Osteoblast (primary cell): ENCODE results near the gene COL27A1. TPM values are rescaled to one million over a fixed set of nuclear protein-coding genes. Genes with fewer than 3 reads are reported as not detected.

Source experiments
- DNase-seq: peaks from one replicate; pipeline ENCODE4 v3.0.0; 2011; ENCODE audit warnings: low spot score, mixed read lengths; ENCODE audit not compliant: insufficient read length; ENCODE audit errors: missing footprints
- H2AFZ ChIP-seq: 2 replicates; pipeline ENCODE4 v1.6.0; 2011; ENCODE audit warnings: mild to moderate bottlenecking, low read length
- H3K27ac ChIP-seq: 2 replicates; pipeline ENCODE4 v1.5.1; 2011; ENCODE audit warnings: mild to moderate bottlenecking, low read depth, low read length, moderate library complexity
- H3K27me3 ChIP-seq: 2 replicates; pipeline ENCODE4 v1.6.0; 2012; ENCODE audit warnings: mild to moderate bottlenecking, control low read depth, inconsistent platforms, low read length, moderate library complexity; ENCODE audit not compliant: insufficient read depth
- H3K36me3 ChIP-seq: 2 replicates; pipeline ENCODE4 v1.5.1; 2011; ENCODE audit warnings: mild to moderate bottlenecking, low read length, control low read depth, moderate library complexity; ENCODE audit not compliant: insufficient read depth
- H3K4me1 ChIP-seq: 2 replicates; pipeline ENCODE4 v1.5.1; 2011; ENCODE audit warnings: mild to moderate bottlenecking, low read length, control low read depth, moderate library complexity; ENCODE audit not compliant: insufficient read depth
- H3K4me2 ChIP-seq: 2 replicates; pipeline ENCODE4 v1.6.0; 2011; ENCODE audit warnings: mild to moderate bottlenecking, low read length; ENCODE audit not compliant: insufficient read depth
- H3K4me3 ChIP-seq: fragments of 200-600 bp; sonication (generic); 3 replicates; pipeline ENCODE4 v1.5.1; 2012; ENCODE audit warnings: mild to moderate bottlenecking, low read length, inconsistent platforms; ENCODE audit not compliant: insufficient read depth
- H3K79me2 ChIP-seq: 2 replicates; pipeline ENCODE4 v1.6.0; 2012; ENCODE audit warnings: mild to moderate bottlenecking, low read length, control low read depth, inconsistent platforms; ENCODE audit not compliant: insufficient read depth
- H3K9me3 ChIP-seq: 2 replicates; pipeline ENCODE4 v1.5.1; 2011; ENCODE audit warnings: low read depth, low read length, control low read depth
- H4K20me1 ChIP-seq: 2 replicates; pipeline ENCODE4 v1.6.0; 2012; ENCODE audit warnings: mild to moderate bottlenecking, low read length, control low read depth; ENCODE audit not compliant: insufficient read depth
- CTCF ChIP-seq: IDR thresholded peaks from 2 replicates; pipeline ENCODE4 v1.5.1; 2011; ENCODE audit warnings: mild to moderate bottlenecking, low read depth, low read length, moderate library complexity; ENCODE audit errors: extremely low read depth
- total RNA-seq: library from RNA; depleted of rRNA; stranded (reverse); fragments of >200 nt; gene quantifications from 2 replicates; pipeline ENCODE4 v1.2.3, GENCODE V29; 2012

Gene COL27A1
- total RNA-seq, 1 donor = 10.1 TPM

GRCh38 chr9:114312513-114312875, 157.2 kb downstream of the COL27A1 start:
- DNase-seq = no peak
- H3K36me3 ChIP-seq = peaks cover 2% of the 10 kb centered on the region
- H3K4me2 ChIP-seq = no peak overlapping the region
- no peak overlapping the region for H2AFZ ChIP-seq
- no peak overlapping the region for H3K27ac ChIP-seq
- TF ChIP-seq CTCF = no peak
- H3K79me2 ChIP-seq = no peaks in the 10 kb centered on the region
- no peak overlapping the region for H3K4me3 ChIP-seq
- H3K27me3 ChIP-seq = no peaks in the 10 kb centered on the region
- no peaks in the 10 kb centered on the region for H4K20me1 ChIP-seq
- no peaks in the 10 kb centered on the region for H3K9me3 ChIP-seq
- H3K4me1 ChIP-seq = peaks cover 5% of the 10 kb centered on the region

DNA sequence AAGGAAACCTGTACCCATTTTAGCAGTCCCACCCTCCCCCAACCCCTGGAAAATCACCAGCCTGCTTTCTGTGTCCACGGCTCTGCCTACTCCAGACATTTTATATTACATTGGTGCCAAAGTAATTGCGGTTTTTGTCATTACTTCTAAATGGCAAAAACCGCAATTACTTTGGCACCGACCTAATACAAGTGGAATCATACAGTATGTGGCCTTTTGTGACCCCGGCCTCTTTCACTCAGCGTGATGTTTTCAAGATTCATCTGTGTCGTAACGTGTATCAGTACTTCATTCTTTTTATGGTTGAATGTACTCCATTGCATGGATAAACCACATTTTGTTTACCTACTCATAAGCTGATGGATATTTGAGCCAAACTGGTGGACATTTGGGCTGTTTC, 157.8 kb downstream of the COL27A1 start:
- no peaks in the 10 kb centered on the region for H3K79me2 ChIP-seq
- no peak overlapping the region for H3K4me2 ChIP-seq
- no peak overlapping the region for H2AFZ ChIP-seq
- H3K27ac ChIP-seq = no peak overlapping the region
- H3K27me3 ChIP-seq = no peaks in the 10 kb centered on the region
- H3K36me3 ChIP-seq = peaks cover 2% of the 10 kb centered on the region
- H3K4me3 ChIP-seq = no peak overlapping the region
- H3K9me3 ChIP-seq = no peaks in the 10 kb centered on the region
- no peak for DNase-seq
- H4K20me1 ChIP-seq = no peaks in the 10 kb centered on the region
- TF ChIP-seq CTCF = no peak
- H3K4me1 ChIP-seq = peaks cover under 1% of the 10 kb centered on the region

DNA sequence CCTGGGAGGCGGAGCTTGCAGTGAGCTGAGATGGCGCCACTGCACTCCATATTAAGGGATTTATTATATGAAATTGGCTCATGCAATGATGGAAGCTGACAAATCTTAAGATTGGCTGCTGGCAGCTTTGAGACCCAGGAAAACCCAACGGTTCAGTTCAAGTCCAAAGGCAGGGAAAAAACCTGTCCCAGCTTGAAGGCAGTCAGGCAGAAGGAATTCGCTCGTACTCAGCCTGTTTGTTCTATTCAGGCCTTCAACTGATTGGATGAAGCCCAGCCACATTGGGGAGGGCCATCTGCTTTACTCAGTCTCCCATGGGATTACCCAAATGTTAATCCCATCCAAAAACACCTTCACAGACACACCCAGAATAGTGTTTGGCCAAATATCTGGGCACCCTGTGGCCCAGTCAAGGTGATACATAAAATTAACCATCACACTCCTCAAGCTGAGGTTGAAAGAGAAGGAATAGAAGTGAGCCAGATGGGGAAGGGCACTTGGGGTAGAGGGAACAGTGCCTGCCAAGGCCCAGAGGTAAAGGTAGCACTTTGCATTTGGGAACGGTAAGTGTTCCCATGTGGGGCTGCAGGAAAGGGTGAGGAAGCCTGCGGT, 159.0 kb downstream of the COL27A1 start:
- no peaks in the 10 kb centered on the region for H3K27me3 ChIP-seq
- no peak for DNase-seq
- H2AFZ ChIP-seq = no peak overlapping the region
- H3K4me2 ChIP-seq = no peak overlapping the region
- H3K79me2 ChIP-seq = no peaks in the 10 kb centered on the region
- no peak for TF ChIP-seq CTCF
- H3K4me1 ChIP-seq = no peaks in the 10 kb centered on the region
- no peaks in the 10 kb centered on the region for H3K9me3 ChIP-seq
- no peaks in the 10 kb centered on the region for H4K20me1 ChIP-seq
- H3K4me3 ChIP-seq = no peak overlapping the region
- H3K36me3 ChIP-seq = peaks cover under 1% of the 10 kb centered on the region
- H3K27ac ChIP-seq = no peak overlapping the region

DNA sequence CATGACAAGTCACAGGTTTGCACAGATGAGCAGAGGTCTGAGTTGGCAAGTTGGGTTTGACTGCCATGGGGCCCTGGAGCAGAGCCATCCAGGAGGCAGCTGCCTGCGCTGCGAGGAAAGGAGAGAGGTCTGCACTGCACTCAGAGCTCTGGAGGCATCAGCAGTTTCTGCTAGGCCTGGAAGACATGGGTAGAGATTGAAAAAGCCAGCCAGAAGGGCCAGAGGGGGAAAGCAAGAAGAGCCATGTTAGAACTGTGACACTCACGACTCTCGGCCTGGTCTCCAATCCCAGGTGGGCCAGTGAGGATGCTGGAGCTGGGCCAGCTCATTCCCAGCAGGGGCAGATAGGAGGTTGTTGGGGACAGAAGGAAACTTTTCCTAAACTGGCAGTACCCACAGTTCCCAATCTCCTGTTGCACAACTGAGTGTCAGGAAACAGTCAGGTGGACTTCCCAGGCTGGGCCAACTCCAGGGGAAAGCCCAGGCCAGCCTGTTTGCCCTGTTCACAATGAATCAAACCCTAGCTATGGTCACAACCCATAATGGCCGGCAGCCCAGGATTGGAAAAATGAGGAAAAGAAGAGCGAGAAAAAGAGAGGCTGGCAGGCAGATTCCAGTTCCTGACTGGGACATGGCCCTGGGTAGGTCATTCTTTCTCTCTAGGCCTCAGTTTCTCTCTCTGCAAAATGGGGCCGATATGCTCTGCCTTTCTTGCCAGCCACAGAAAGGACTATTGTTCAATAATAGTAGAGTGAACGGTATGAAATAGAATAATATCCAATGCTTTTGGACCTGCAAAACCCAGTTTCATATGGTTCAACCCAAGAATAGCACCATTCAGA, 159.8 kb downstream of the COL27A1 start:
- H2AFZ ChIP-seq = no peak overlapping the region
- H3K4me3 ChIP-seq = no peak overlapping the region
- no peak for TF ChIP-seq CTCF
- H3K27ac ChIP-seq = no peak overlapping the region
- no peaks in the 10 kb centered on the region for H3K27me3 ChIP-seq
- no peaks in the 10 kb centered on the region for H4K20me1 ChIP-seq
- H3K79me2 ChIP-seq = no peaks in the 10 kb centered on the region
- H3K36me3 ChIP-seq = no peaks in the 10 kb centered on the region
- no peaks in the 10 kb centered on the region for H3K9me3 ChIP-seq
- no peak for DNase-seq
- H3K4me1 ChIP-seq = no peaks in the 10 kb centered on the region
- no peak overlapping the region for H3K4me2 ChIP-seq
